Caco-2 (cell line): ENCODE data around the gene CLMP. TPM values are rescaled to one million over a fixed set of nuclear protein-coding genes. Genes with fewer than 3 reads are reported as not detected.

Experiments
- BruUV-seq: library from RNA; stranded (reverse); fragments of 400-500 nt; replicated peaks from 2 replicates; lab custom pipeline; 2021; lab: Mats Ljungman, UMichigan
- CTCF ChIA-PET: fragments of 300-600 bp; sonication (Branson Sonifier 250); formaldehyde crosslinking; loops from one replicate; lab custom pipeline; 2022; ENCODE audit warnings: antibody characterized with exemption; lab: Charles Lee
- POLR2A ChIA-PET: fragments of 300-600 bp; sonication (Branson Sonifier 250); formaldehyde crosslinking; loops from one replicate; lab custom pipeline; 2022; ENCODE audit warnings: antibody characterized with exemption; lab: Charles Lee
- DNase-seq, 2 experiments: peaks; one replicate each; pipeline versions ENCODE4 v3.0.0 to v3.0.0-alpha.2; 2020 to 2022
- H3K27me3 ChIP-seq: replicated peaks from 2 replicates; pipeline ENCODE4 v1.6.0; 2011; ENCODE audit warnings: low read length; ENCODE audit not compliant: control insufficient read depth, insufficient read depth
- H3K36me3 ChIP-seq: 2 replicates; pipeline ENCODE4 v1.5.1; 2011; ENCODE audit warnings: low read length; ENCODE audit not compliant: control insufficient read depth, insufficient read depth
- H3K4me1 ChIP-seq: fragments of 250-450 bp; sonication (Bioruptor Pico); 2 replicates; pipeline ENCODE4 v1.5.1; 2020; ENCODE audit warnings: mild to moderate bottlenecking
- H3K4me3 ChIP-seq: 2 replicates; pipeline ENCODE4 v1.5.1; 2011; ENCODE audit warnings: low read depth, mild to moderate bottlenecking, control low read depth, low read length
- H3K9me3 ChIP-seq: fragments of 250-450 bp; sonication (Bioruptor Pico); 2 replicates; pipeline ENCODE4 v1.5.1; 2020; ENCODE audit warnings: mild to moderate bottlenecking, moderate library complexity
- H3K27ac Mint-ChIP-seq: one replicate; pipeline ENCODE4 v1.8.0; 2022; ENCODE audit warnings: mixed read lengths; ENCODE audit not compliant: unreplicated experiment
- H3K27me3 Mint-ChIP-seq: one replicate; pipeline ENCODE4 v1.8.0; 2022; ENCODE audit warnings: mixed read lengths; ENCODE audit not compliant: insufficient read depth, unreplicated experiment
- H3K36me3 Mint-ChIP-seq: one replicate; pipeline ENCODE4 v1.8.0; 2022; ENCODE audit warnings: mild to moderate bottlenecking, mixed read lengths; ENCODE audit not compliant: insufficient read depth, unreplicated experiment
- H3K4me1 Mint-ChIP-seq: one replicate; pipeline ENCODE4 v1.8.0; 2022; ENCODE audit warnings: low read depth, mixed read lengths; ENCODE audit not compliant: unreplicated experiment
- H3K4me3 Mint-ChIP-seq: one replicate; pipeline ENCODE4 v1.8.0; 2022; ENCODE audit warnings: mild to moderate bottlenecking, moderate library complexity, mixed read lengths; ENCODE audit not compliant: unreplicated experiment
- H3K9me3 Mint-ChIP-seq: one replicate; pipeline ENCODE4 v1.8.0; 2022; ENCODE audit warnings: mixed read lengths; ENCODE audit not compliant: unreplicated experiment
- intact Hi-C: fragments of 100-400 bp; cut with micrococcal nuclease; formaldehyde crosslinking; loops from one replicate; pipeline ENCODE4 v1.10.0; 2022; ENCODE audit not compliant: unreplicated experiment
- total RNA-seq: library from RNA; stranded (reverse); gene quantifications from 2 replicates; pipeline ENCODE4 v1.2.3, GENCODE V29; 2022
- TF ChIP-seq, protein P1 (sequence below), 2 experiments: fragments of 200-600 bp in 1 of 2; IDR thresholded peaks; 1 replicate in 1 of 2; 2 replicates in 1 of 2; pipeline versions ENCODE4 v1.5.1 to v1.8.0; 2011 to 2022; ENCODE audit warnings: antibody characterized with exemption in 1 of 2, control low read depth in 1 of 2, inconsistent platforms in 1 of 2, low read depth in 1 of 2, low read length in 1 of 2, mild to moderate bottlenecking in 1 of 2, moderate library complexity in 1 of 2; ENCODE audit not compliant: insufficient read depth in 1 of 2, severe bottlenecking in 1 of 2, unreplicated experiment in 1 of 2

CLMP gene
- total RNA-seq, 1 experiment from 2014 or later: 58.9 TPM

DNA sequence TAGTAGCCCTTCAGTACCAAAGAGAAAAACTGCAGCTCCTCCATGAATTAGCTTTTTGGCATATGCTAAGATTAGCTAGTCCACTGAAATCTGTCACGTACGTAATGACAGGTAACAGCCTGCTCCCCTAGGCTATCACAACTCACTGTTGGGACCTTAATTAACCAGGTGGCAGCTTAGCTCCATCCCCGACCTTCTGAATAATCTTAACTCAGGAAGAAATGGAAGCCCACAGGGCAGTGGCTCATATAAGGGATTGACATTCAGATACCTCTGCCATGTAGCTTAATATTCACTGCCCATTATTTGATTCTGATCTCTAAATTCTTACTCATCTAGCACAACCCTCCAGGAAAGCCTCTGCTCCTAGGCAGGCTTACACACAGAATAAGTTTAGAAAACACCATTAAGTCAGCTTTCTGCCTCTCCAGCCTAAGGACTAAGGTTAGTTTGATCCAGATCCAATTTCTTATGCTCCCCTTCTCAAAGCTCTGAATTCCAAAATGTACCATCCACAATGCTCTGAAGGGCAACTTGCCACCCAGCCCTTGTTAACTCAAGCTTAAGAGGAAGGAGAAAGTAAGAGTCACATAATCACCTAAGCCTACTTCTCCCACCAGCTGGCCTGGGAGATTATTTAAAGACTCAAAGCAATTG lies 138.1 kb downstream of the CLMP start:
- peak overlapping the region; percentile 68 for H3K27ac Mint-ChIP-seq
- H3K36me3 ChIP-seq: peaks cover 34% of the 10 kb centered on the region

DNA sequence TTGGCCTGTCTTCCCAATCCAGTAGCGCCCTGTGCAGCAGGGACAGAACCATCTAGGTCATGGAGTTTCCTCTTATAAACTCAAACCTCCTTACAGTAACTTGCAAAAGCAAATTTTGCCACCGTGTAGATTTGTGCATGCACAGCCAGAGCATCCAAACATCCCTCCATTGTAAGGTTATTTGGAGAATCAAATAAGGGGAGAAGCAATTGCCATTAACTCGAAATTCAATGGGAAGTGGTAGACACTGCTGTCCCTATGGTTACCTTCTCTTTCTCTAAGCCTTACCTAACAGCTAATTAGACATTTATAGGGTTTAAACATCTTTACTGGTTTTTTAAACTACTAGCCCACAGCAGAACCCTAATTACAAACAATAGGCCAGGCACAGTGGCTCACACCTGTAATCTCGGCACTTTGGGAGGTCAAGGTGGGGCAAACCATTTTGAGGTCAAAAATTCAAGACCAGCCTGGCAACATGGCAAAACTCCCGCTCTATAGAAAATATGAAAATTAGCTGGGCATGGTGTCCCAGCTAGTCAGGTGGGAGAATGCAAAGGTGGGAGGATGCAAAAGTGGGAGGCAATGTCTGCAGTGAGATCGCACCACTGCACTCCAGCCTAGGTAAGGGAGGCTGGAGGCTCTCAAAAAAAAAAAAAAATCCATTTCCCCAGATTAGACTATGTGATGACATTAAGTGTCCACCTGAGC lies 139.7 kb downstream of the CLMP start:
- Histone ChIP-seq H3K36me3 (peaks cover 31% of the 10 kb centered on the region), H3K27me3 (no peaks in the 10 kb centered on the region), H3K4me3 (no peak overlapping the region), H3K4me1 (peaks cover 17% of the 10 kb centered on the region), H3K9me3 (no peaks in the 10 kb centered on the region)
- no peak overlapping the region for H3K27ac Mint-ChIP-seq
- intact Hi-C loops: loop anchor here (2.0 kb wide), 1 partner anchor 33 kb away; no protein-coding TSS in a partner anchor
- ChIA-PET CTCF (interaction anchor here (0.5 to 2.3 kb wide), 10 partner anchors 10 to 352 kb away, joined by 3 to 17 read pairs (median 4); no protein-coding TSS in a partner anchor), POLR2A (interaction anchor here (0.6 to 0.7 kb wide), 5 partner anchors 16 to 1763 kb away, joined by 3 to 7 read pairs (median 3); partner anchors contain the start of gene SC5D)
- H3K4me3 Mint-ChIP-seq: no peak overlapping the region
- BruUV-seq: no TSS peak
- H3K9me3 Mint-ChIP-seq: no peaks in the 10 kb centered on the region
- TF ChIP-seq, protein P1, sequence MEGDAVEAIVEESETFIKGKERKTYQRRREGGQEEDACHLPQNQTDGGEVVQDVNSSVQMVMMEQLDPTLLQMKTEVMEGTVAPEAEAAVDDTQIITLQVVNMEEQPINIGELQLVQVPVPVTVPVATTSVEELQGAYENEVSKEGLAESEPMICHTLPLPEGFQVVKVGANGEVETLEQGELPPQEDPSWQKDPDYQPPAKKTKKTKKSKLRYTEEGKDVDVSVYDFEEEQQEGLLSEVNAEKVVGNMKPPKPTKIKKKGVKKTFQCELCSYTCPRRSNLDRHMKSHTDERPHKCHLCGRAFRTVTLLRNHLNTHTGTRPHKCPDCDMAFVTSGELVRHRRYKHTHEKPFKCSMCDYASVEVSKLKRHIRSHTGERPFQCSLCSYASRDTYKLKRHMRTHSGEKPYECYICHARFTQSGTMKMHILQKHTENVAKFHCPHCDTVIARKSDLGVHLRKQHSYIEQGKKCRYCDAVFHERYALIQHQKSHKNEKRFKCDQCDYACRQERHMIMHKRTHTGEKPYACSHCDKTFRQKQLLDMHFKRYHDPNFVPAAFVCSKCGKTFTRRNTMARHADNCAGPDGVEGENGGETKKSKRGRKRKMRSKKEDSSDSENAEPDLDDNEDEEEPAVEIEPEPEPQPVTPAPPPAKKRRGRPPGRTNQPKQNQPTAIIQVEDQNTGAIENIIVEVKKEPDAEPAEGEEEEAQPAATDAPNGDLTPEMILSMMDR (IDR thresholded peaks at IDR 0.05; ENCODE audit: insufficient read depth in 1 of 2, low read depth in 1 of 2, low read length in 1 of 2, severe bottlenecking in 1 of 2, unreplicated experiment in 1 of 2): no peak
- DNase-seq: no peak
- peaks cover 26% of the 10 kb centered on the region for H3K4me1 Mint-ChIP-seq
- H3K36me3 Mint-ChIP-seq: peaks cover 90% of the 10 kb centered on the region
- H3K27me3 Mint-ChIP-seq: no peaks in the 10 kb centered on the region

More for the DNA sequence above, 138.1 kb downstream of the CLMP start:
- Mint-ChIP-seq H3K4me3 (no peak overlapping the region), H3K27me3 (no peaks in the 10 kb centered on the region), H3K36me3 (peaks cover 95% of the 10 kb centered on the region), H3K9me3 (no peaks in the 10 kb centered on the region), H3K4me1 (peaks cover 31% of the 10 kb centered on the region)
- no peaks in the 10 kb centered on the region for H3K27me3 ChIP-seq
- CTCF ChIA-PET: interaction anchor here (0.7 to 1.1 kb wide), 2 partner anchors 10 to 190 kb away, joined by 3 read pairs; no protein-coding TSS in a partner anchor
- POLR2A ChIA-PET: no interaction called here
- TF ChIP-seq, protein P1 (IDR thresholded peaks at IDR 0.05; ENCODE audit: insufficient read depth in 1 of 2, low read depth in 1 of 2, low read length in 1 of 2, severe bottlenecking in 1 of 2, unreplicated experiment in 1 of 2): no peak
- no TSS peak for BruUV-seq
- H3K9me3 ChIP-seq: no peaks in the 10 kb centered on the region
- peak in 1 of 2 experiments; percentile 35 for DNase-seq
- no peak overlapping the region for H3K4me3 ChIP-seq
- intact Hi-C loops: no loop called here
- peaks cover 17% of the 10 kb centered on the region for H3K4me1 ChIP-seq
